Activated CD8-positive, alpha-beta memory T cell treated with anti-CD3 and anti-CD28 coated beads for 4 hours (primary cell): Measurements from ENCODE around the gene FHOD3.

Experiments
- DNase-seq, 2 donors: peaks; one replicate each; pipeline ENCODE4 v3.0.0-alpha.2; 2020; ENCODE audit warnings: low read depth in 2 of 2

FHOD3 gene

GRCh38 chr18:36592282-36592681 lies 294.8 kb downstream of the FHOD3 start:
- no peak for DNase-seq

- no peak for DNase-seq
These were observed 295.5 kb downstream of the FHOD3 start for GRCh38 chr18:36593001-36593400.

GRCh38 chr18:36593641-36594040 lies 296.1 kb downstream of the FHOD3 start:
- no peak for DNase-seq

GRCh38 chr18:36594621-36595020 lies 297.1 kb downstream of the FHOD3 start:
- DNase-seq, result no peak

GRCh38 chr18:36595046-36595817 lies 297.7 kb downstream of the FHOD3 start:
- no peak for DNase-seq

GRCh38 chr18:36595818-36596215 lies 298.3 kb downstream of the FHOD3 start:
- DNase-seq, result no peak

- DNase-seq, result no peak
These were observed 300.1 kb downstream of the FHOD3 start for GRCh38 chr18:36597636-36598035.

GRCh38 chr18:36600548-36600947 lies 303.0 kb downstream of the FHOD3 start:
- DNase-seq, result no peak

- DNase-seq, result no peak
These were observed 303.8 kb downstream of the FHOD3 start for GRCh38 chr18:36601316-36601715.

- no peak for DNase-seq
These were observed 304.6 kb downstream of the FHOD3 start for GRCh38 chr18:36602071-36602470.

GRCh38 chr18:36602620-36603019 lies 305.1 kb downstream of the FHOD3 start:
- DNase-seq, result no peak

GRCh38 chr18:36608107-36608506 lies 310.6 kb downstream of the FHOD3 start:
- DNase-seq, result no peak

GRCh38 chr18:36610258-36610657 lies 312.7 kb downstream of the FHOD3 start:
- DNase-seq, result no peak

- DNase-seq, result no peak
These were observed 313.1 kb downstream of the FHOD3 start for GRCh38 chr18:36610661-36611060.

- DNase-seq, result no peak
These were observed 315.6 kb downstream of the FHOD3 start for GRCh38 chr18:36613069-36613468.

GRCh38 chr18:36613810-36614209 lies 316.3 kb downstream of the FHOD3 start:
- no peak for DNase-seq

GRCh38 chr18:36620788-36621187 lies 323.3 kb downstream of the FHOD3 start:
- DNase-seq, result no peak

GRCh38 chr18:36622610-36623009 lies 325.1 kb downstream of the FHOD3 start:
- no peak for DNase-seq

GRCh38 chr18:36623091-36623490 lies 325.6 kb downstream of the FHOD3 start:
- DNase-seq, result no peak

- DNase-seq, result no peak
These were observed 326.2 kb downstream of the FHOD3 start for GRCh38 chr18:36623681-36624190.

- DNase-seq, result no peak
These were observed 327.1 kb downstream of the FHOD3 start for GRCh38 chr18:36624451-36625167.

GRCh38 chr18:36625386-36625785 lies 327.9 kb downstream of the FHOD3 start:
- no peak for DNase-seq

- DNase-seq, result no peak
These were observed 330.1 kb downstream of the FHOD3 start for GRCh38 chr18:36627637-36628036.
